HPDE6-E6E7 (cell line): ENCODE measurements around the gene OR10T2.
"Not testable (repeated sequence)": the region's sequence is repeated elsewhere in the genome, so short reads cannot be mapped to it uniquely, and the experiment has no call there.

Source experiments
- DNase-seq: peaks from one replicate; pipeline ENCODE4 v3.0.0; 2011; ENCODE audit warnings: missing footprints; ENCODE audit errors: extremely low spot score

Gene OR10T2

DNA sequence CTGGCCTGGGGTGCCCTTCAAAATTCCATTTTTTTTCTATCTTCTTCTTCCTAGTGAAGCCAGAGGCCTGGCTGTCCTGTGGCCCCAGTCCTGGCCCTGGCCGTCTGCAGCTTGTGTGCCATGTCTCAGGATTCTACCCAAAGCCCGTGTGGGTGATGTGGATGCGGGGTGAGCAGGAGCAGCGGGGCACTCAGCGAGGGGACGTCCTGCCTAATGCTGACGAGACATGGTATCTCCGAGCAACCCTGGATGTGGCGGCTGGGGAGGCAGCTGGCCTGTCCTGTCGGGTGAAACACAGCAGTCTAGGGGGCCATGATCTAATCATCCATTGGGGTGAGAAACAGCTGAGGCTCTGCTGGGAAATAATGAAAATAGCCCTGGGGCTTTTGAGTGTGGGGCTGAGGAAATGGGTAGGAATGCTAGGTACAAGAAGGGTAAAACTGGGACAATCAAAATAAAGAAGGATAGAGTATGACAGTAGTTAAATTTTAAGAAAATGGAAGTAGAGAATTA is 43.4 kb downstream of the OR10T2 start:
- DNase-seq = no peak

DNA sequence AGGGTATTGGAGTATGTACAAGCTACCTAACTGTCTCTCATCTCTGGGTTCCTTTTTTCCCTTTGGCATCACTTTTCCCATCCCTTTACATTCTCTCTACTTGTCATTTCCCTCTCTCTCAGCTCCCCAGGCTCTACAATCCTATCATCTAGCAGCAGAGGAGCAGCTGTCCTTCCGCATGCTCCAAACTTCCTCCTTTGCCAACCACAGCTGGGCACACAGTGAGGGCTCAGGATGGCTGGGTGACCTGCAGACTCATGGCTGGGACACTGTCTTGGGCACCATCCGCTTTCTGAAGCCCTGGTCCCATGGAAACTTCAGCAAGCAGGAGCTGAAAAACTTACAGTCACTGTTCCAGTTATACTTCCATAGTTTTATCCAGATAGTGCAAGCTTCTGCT is 45.0 kb downstream of the OR10T2 start:
- DNase-seq = no peak

DNA sequence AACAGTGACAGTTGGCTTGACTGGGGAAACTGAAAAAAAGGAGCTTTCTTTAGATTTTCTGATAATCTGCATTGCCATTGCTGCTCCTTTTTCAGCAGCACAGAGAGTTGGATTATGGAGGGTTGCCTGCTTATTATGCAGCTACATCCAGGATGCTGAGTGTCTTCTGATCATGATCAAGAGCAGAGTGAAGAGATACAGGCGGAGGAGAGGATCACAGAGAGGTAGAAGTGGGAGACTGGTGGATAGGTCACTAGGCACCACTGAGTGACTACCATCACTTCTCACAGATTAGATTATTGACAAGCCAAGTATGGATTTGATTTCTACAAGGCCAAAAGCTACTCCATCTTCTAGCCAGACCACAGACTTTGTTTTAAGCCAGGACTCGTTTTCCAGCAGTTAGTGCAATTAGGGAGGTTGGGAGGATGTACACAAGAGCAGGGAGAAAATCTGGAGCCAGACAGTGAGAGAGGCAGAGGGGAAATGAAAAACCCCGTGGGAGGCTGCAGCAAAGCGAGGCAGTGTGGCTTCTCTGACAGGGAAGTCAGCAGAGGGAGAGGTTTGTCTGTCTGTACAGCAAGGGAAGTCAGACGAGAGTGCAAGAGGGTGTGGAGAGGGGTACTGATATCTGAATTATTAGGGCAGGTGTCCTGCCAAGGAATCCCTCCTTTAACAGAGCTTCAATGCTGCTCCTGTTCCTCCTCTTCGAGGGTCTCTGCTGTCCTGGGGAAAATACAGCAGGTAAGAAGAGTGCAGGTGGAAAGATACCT is 45.8 kb downstream of the OR10T2 start, which contains the start of gene CD1E:
CD1E (plus strand) TSS at position 592 of the 773 bp plus-strand sequence; CDS start at position 687, 95 bp downstream.
- no peak for DNase-seq

DNA sequence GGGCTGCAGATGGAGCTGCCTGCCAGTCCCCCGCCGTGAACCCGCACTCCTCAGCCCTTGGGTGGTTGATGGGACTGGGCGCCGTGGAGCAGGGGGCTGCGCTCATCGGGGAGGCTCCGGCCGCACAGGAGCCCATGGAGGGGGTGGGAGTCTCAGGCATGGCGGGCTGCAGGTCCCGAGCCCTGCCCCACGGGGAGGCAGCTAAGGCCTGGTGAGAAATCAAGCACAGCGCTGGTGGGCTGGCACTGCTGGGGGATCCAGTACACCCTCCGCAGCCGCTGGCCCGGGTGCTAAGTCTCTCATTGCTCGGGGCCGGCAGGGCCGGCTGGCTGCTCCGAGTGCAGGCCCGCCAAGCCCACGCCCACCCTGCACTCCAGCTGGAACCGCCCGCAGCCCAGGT is 50.3 kb downstream of the OR10T2 start:
- not testable (repeated sequence) for DNase-seq
